Measurements from ENCODE around the gene CARS2.

- TF ChIP-seq CTCF (IDR thresholded peaks at IDR 0.05) (no peak), POLR2A (IDR thresholded peaks at IDR 0.05) (no peak)
Observed at GRCh38 chr13:110653851-110654250, 52.1 kb downstream of the CARS2 start.
